Panc1 (cell line): ENCODE measurements around the gene ALDOA.

Experiments used
- CTCF ChIP-seq: fragments of 450-650 bp; IDR thresholded peaks from 2 replicates; pipeline ENCODE4 v1.5.1; 2017; ENCODE audit warnings: mild to moderate bottlenecking
- POLR2AphosphoS5 ChIP-seq: IDR thresholded peaks from 2 replicates; pipeline ENCODE4 v1.6.1; 2012; ENCODE audit warnings: mild to moderate bottlenecking, low read depth, low read length, moderate library complexity
- SIN3A ChIP-seq: IDR thresholded peaks from 2 replicates; pipeline ENCODE4 v1.6.1; 2012; ENCODE audit warnings: low read depth, mild to moderate bottlenecking, low read length, moderate library complexity, borderline replicate concordance; ENCODE audit not compliant: insufficient read depth
- TCF7L2 ChIP-seq: IDR thresholded peaks from 2 replicates; pipeline ENCODE4 v1.6.1; 2011; ENCODE audit warnings: mild to moderate bottlenecking, low read depth, low read length, inconsistent platforms
- TF ChIP-seq, protein P1 (sequence below), 2 experiments: IDR thresholded peaks; 2 replicates each; pipeline ENCODE4 v1.6.1; 2011 to 2012; ENCODE audit warnings: low read depth in 2 of 2, control low read depth in 1 of 2, low read length in 1 of 2, mild to moderate bottlenecking in 1 of 2, moderate library complexity in 1 of 2; ENCODE audit not compliant: insufficient read depth in 1 of 2

GRCh38 chr16:30049871-30050270 lies 15.7 kb upstream of the ALDOA start:
- TF ChIP-seq SIN3A (no peak), CTCF (no peak), POLR2AphosphoS5 (no peak), TCF7L2 (no peak)
- TF ChIP-seq, protein P1, sequence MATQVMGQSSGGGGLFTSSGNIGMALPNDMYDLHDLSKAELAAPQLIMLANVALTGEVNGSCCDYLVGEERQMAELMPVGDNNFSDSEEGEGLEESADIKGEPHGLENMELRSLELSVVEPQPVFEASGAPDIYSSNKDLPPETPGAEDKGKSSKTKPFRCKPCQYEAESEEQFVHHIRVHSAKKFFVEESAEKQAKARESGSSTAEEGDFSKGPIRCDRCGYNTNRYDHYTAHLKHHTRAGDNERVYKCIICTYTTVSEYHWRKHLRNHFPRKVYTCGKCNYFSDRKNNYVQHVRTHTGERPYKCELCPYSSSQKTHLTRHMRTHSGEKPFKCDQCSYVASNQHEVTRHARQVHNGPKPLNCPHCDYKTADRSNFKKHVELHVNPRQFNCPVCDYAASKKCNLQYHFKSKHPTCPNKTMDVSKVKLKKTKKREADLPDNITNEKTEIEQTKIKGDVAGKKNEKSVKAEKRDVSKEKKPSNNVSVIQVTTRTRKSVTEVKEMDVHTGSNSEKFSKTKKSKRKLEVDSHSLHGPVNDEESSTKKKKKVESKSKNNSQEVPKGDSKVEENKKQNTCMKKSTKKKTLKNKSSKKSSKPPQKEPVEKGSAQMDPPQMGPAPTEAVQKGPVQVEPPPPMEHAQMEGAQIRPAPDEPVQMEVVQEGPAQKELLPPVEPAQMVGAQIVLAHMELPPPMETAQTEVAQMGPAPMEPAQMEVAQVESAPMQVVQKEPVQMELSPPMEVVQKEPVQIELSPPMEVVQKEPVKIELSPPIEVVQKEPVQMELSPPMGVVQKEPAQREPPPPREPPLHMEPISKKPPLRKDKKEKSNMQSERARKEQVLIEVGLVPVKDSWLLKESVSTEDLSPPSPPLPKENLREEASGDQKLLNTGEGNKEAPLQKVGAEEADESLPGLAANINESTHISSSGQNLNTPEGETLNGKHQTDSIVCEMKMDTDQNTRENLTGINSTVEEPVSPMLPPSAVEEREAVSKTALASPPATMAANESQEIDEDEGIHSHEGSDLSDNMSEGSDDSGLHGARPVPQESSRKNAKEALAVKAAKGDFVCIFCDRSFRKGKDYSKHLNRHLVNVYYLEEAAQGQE (IDR thresholded peaks at IDR 0.05; ENCODE audit: insufficient read depth in 1 of 2, low read depth in 2 of 2, low read length in 1 of 2): no peak
